ENCODE measurements around the gene ABHD16B. TPM values are rescaled to one million over a fixed set of nuclear protein-coding genes. Genes with fewer than 3 reads are reported as not detected.
A peak's percentile ranks its signal among the peaks of the same experiment; 100 is the strongest.

The ABHD16B gene
- polyA plus RNA-seq, 1 experiment = not detected

GRCh38 chr20:63828124-63828523, 33.2 kb upstream of the ABHD16B start:
- TF ChIP-seq CTCF (IDR thresholded peaks at IDR 0.05; ENCODE audit: low read depth, low read length) = no peak
- Histone ChIP-seq H3K9me3 (ENCODE audit: control insufficient read depth, insufficient read depth, low read length) (peaks cover 3% of the 10 kb centered on the region; the same call in 1 of the 2 replicates), H3K27ac (ENCODE audit: low read depth, low read length) (no peak overlapping the region), H3K27me3 (ENCODE audit: control insufficient read depth, insufficient read depth, low read length) (no peaks in the 10 kb centered on the region), H3K4me3 (ENCODE audit: low read depth, low read length) (no peak overlapping the region)
- POLR2A ChIA-PET = interaction anchor here (0.7 kb wide), 1 partner anchor 11 kb away, joined by 3 read pairs; no protein-coding TSS in a partner anchor
- CTCF ChIA-PET = no interaction called here
- DNase-seq (ENCODE audit: low read depth, low spot score) = no peak

- ChIA-PET CTCF (no interaction called here), POLR2A (interaction anchor here (0.7 kb wide), 1 partner anchor 11 kb away, joined by 3 read pairs; no protein-coding TSS in a partner anchor)
- no peak overlapping the region for H3K27ac ChIP-seq (ENCODE audit: low read depth, low read length)
- TF ChIP-seq CTCF (IDR thresholded peaks at IDR 0.05; ENCODE audit: low read depth, low read length) = no peak
- peaks cover 3% of the 10 kb centered on the region; the same call in 1 of the 2 replicates for H3K9me3 ChIP-seq (ENCODE audit: control insufficient read depth, insufficient read depth, low read length)
- no peak for DNase-seq (ENCODE audit: low read depth, low spot score)
- H3K27me3 ChIP-seq (ENCODE audit: control insufficient read depth, insufficient read depth, low read length) = no peaks in the 10 kb centered on the region
- no peak overlapping the region for H3K4me3 ChIP-seq (ENCODE audit: low read depth, low read length)
Measured at GRCh38 chr20:63828545-63828944, 32.8 kb upstream of the ABHD16B start.

- Histone ChIP-seq H3K27me3 (ENCODE audit: control insufficient read depth, insufficient read depth, low read length) (no peaks in the 10 kb centered on the region), H3K27ac (ENCODE audit: low read depth, low read length) (no peak overlapping the region), H3K4me3 (ENCODE audit: low read depth, low read length) (peak overlapping the region; percentile 74), H3K9me3 (ENCODE audit: control insufficient read depth, insufficient read depth, low read length) (peaks cover 5% of the 10 kb centered on the region; the same call in 1 of the 2 replicates)
- no peak for DNase-seq (ENCODE audit: low read depth, low spot score)
- TF ChIP-seq CTCF (IDR thresholded peaks at IDR 0.05; ENCODE audit: low read depth, low read length) = no peak
- CTCF ChIA-PET = no interaction called here
- POLR2A ChIA-PET = no interaction called here
Measured at GRCh38 chr20:63828951-63829350, 32.3 kb upstream of the ABHD16B start.

- TF ChIP-seq CTCF (IDR thresholded peaks at IDR 0.05; ENCODE audit: low read depth, low read length) = no peak
- POLR2A ChIA-PET = no interaction called here
- Histone ChIP-seq H3K27me3 (ENCODE audit: control insufficient read depth, insufficient read depth, low read length) (no peaks in the 10 kb centered on the region), H3K27ac (ENCODE audit: low read depth, low read length) (no peak overlapping the region), H3K4me3 (ENCODE audit: low read depth, low read length) (peak overlapping the region; percentile 74), H3K9me3 (ENCODE audit: control insufficient read depth, insufficient read depth, low read length) (peaks cover 10% of the 10 kb centered on the region; the same call in 1 of the 2 replicates)
- CTCF ChIA-PET = interaction anchor here (0.6 kb wide), 1 partner anchor 9 kb away, joined by 3 read pairs; no protein-coding TSS in a partner anchor
- no peak for DNase-seq (ENCODE audit: low read depth, low spot score)
Measured at GRCh38 chr20:63829603-63829944, 31.7 kb upstream of the ABHD16B start.

GRCh38 chr20:63829945-63830835, 31.1 kb upstream of the ABHD16B start:
- no peak for TF ChIP-seq CTCF (IDR thresholded peaks at IDR 0.05; ENCODE audit: low read depth, low read length)
- peak overlapping the region; percentile 21 for H3K27ac ChIP-seq (ENCODE audit: low read depth, low read length)
- no peak for DNase-seq (ENCODE audit: low read depth, low spot score)
- POLR2A ChIA-PET = no interaction called here
- CTCF ChIA-PET = interaction anchor here (0.6 to 1.0 kb wide), 2 partner anchors 10 to 55 kb away, joined by 3 read pairs; no protein-coding TSS in a partner anchor
- H3K4me3 ChIP-seq (ENCODE audit: low read depth, low read length) = peak overlapping the region; percentile 74
- H3K27me3 ChIP-seq (ENCODE audit: control insufficient read depth, insufficient read depth, low read length) = no peaks in the 10 kb centered on the region
- peaks cover 10% of the 10 kb centered on the region; the same call in 1 of the 2 replicates for H3K9me3 ChIP-seq (ENCODE audit: control insufficient read depth, insufficient read depth, low read length)

Data from AG04450 (cell line).